GM19193 (cell line): ENCODE results near the gene HHIPL1.

Source experiments
- POLR2A ChIP-seq: IDR thresholded peaks from 4 replicates; pipeline ENCODE4 v1.6.1; 2011; ENCODE audit not compliant: insufficient read depth, insufficient read length; ENCODE audit errors: extremely low read depth

HHIPL1 gene

GRCh38 chr14:99690636-99691035 is 45.7 kb downstream of the HHIPL1 start:
- no peak for TF ChIP-seq POLR2A

GRCh38 chr14:99691111-99691885 is 46.4 kb downstream of the HHIPL1 start:
- no peak for TF ChIP-seq POLR2A

- no peak for TF ChIP-seq POLR2A
Measured at GRCh38 chr14:99693918-99694317, 49.0 kb downstream of the HHIPL1 start.

GRCh38 chr14:99696929-99697328 is 52.0 kb downstream of the HHIPL1 start:
- TF ChIP-seq POLR2A, result no peak

DNA sequence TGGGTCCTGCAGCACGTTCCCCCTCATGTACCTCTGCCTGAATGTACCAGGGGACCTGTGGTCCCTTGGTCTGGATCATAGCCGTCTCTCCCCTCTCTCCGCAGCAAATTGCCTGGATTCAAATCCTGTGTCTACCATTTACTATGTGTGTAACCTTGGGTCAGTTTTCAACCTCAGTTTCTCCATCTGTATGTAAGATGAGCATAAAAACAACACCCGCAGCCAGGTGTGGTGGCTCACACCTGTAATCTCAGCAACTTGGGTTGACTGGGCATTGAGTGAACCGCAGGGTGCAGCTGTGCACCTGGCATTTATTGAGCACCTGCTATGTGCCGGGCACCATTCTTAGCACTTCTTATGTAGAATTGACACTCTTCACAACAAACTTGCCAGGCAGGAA is 53.3 kb downstream of the HHIPL1 start:
- no peak for TF ChIP-seq POLR2A

GRCh38 chr14:99698642-99699041 is 53.7 kb downstream of the HHIPL1 start:
- TF ChIP-seq POLR2A, result no peak

DNA sequence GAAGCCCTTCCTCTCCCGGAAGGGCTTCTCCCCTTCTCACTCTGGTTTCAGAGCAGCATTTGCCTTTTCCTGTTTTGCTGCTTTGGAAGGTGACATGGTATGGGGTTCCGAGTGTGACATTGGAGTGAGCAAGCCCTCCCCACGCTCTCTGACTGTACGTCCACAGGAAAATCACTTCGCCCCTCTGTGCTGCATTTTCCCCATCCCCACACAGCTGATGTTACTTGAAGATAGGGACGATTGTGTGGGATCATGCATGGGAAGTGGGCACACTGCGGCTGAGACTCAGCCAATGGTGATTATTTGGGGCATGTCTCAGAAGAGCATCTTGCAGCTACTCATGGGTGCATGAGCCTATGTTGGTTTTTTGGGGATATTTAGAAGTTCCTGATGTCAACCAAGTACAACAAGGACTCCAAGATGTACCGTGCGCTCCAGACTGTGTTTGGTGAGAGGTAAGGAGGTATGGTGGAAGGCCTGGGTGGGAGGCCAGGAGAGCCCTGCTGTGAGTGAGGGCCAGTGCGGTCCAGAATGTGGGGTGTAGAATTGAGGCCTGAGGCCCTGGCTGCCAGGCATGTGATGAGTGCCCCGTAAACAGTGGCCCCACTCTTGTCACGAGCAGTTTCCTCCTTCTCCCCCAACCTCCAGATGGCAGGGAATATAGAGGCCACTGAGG is 54.3 kb downstream of the HHIPL1 start:
- no peak for TF ChIP-seq POLR2A

- TF ChIP-seq POLR2A, result no peak
Measured at GRCh38 chr14:99699861-99700260, 54.9 kb downstream of the HHIPL1 start.

GRCh38 chr14:99700379-99700778 is 55.5 kb downstream of the HHIPL1 start:
- TF ChIP-seq POLR2A, result no peak

GRCh38 chr14:99701260-99701659 is 56.3 kb downstream of the HHIPL1 start:
- TF ChIP-seq POLR2A, result no peak

GRCh38 chr14:99702115-99702514 is 57.2 kb downstream of the HHIPL1 start:
- no peak for TF ChIP-seq POLR2A

DNA sequence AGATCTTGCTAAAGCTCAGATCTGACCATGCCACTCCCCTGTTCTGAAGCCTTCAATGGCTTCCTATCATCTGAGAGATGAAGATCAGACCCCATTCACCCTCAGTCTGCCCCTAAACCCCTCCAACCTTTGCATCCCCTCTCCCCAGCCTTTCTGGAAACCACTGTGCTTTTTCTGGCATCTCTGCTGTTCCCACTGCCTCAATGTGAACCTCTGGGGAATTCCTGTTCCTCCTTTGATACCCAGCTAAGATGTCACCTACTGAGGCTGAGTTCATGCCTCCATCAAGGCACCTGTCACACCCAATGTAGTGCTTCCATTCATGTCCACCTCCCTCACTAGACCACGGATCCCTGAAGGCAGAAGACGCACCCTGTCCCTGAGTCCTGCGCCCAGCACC is 58.5 kb downstream of the HHIPL1 start:
- no peak for TF ChIP-seq POLR2A

- no peak for TF ChIP-seq POLR2A
Measured at GRCh38 chr14:99704037-99704436, 59.1 kb downstream of the HHIPL1 start.

DNA sequence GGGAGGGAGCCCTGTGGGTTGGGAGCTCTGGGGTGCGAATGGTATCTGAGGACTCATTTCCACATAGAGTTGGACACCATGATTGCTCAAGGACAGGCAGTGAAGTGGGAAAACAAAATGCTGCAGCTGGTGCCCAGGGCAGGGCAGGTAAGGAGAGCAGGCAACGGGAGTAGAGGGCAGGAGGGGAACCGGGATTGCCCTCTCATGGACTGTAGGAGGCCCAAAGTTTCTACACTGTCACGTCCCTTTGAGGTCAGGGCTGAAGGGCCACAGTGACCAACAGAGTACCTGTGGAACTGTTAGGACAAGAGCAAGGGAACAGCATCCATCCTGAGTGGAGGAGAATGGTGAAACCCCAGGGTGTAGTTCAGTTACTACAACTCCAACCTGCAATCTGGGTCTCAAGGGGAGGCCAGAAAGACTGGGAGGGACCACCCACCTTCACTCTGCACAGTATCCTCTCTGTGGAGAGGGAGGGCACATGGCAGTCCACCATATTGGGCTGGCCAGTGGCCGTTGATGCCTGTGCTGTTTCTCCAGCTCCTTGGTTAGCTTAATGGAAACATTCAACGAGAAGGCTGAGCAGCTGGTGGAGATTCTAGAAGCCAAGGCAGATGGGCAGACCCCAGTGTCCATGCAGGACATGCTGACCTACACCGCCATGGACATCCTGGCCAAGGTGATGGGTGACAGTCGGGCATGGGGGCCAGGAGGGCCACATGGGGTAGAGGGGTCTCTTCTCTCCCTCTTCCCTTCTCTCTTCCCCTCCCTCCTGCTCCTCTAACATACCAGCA is 61.4 kb downstream of the HHIPL1 start:
- no peak for TF ChIP-seq POLR2A

GRCh38 chr14:99707420-99707819 is 62.5 kb downstream of the HHIPL1 start:
- TF ChIP-seq POLR2A, result no peak
